KMS-11 (cell line): Measurements from ENCODE around the gene RRAS.
"Not testable (repeated sequence)": the region's sequence is repeated elsewhere in the genome, so short reads cannot be mapped to it uniquely, and the experiment has no call there.

ENCODE experiments used
- H2AFZ ChIP-seq: fragments of 200-600 bp; sonication (generic); 2 replicates; pipeline ENCODE4 v1.6.1; 2016; ENCODE audit warnings: antibody characterized with exemption, mixed run types, low read depth
- H3K27ac ChIP-seq: fragments of 200-600 bp; sonication (generic); 2 replicates; pipeline ENCODE4 v1.6.1; 2016; ENCODE audit warnings: mild to moderate bottlenecking, mixed run types
- H3K27me3 ChIP-seq: fragments of 200-600 bp; sonication (generic); 2 replicates; pipeline ENCODE4 v1.6.1; 2017; ENCODE audit warnings: mild to moderate bottlenecking, low read depth, mixed run types, moderate library complexity; ENCODE audit not compliant: insufficient read depth
- H3K36me3 ChIP-seq: fragments of 200-600 bp; sonication (generic); 2 replicates; pipeline ENCODE4 v1.6.1; 2017; ENCODE audit warnings: mild to moderate bottlenecking, mixed run types; ENCODE audit not compliant: insufficient read depth
- H3K4me1 ChIP-seq: fragments of 200-600 bp; sonication (generic); 2 replicates; pipeline ENCODE4 v1.6.1; 2016; ENCODE audit warnings: mild to moderate bottlenecking, low read depth, mixed run types; ENCODE audit not compliant: poor library complexity, severe bottlenecking
- H3K4me2 ChIP-seq: fragments of 200-600 bp; sonication (generic); 2 replicates; pipeline ENCODE4 v1.7.0; 2016; ENCODE audit warnings: mild to moderate bottlenecking, mixed run types
- H3K4me3 ChIP-seq: fragments of 200-600 bp; sonication (generic); IDR thresholded peaks from 2 replicates; pipeline ENCODE4 v1.6.1; 2017; ENCODE audit warnings: low read depth, low read length, mixed read lengths; ENCODE audit not compliant: insufficient read depth
- H3K79me2 ChIP-seq: fragments of 200-600 bp; sonication (generic); 2 replicates; pipeline ENCODE4 v1.6.1; 2016; ENCODE audit warnings: low read depth, mixed run types; ENCODE audit not compliant: insufficient read depth
- H3K9ac ChIP-seq: fragments of 200-600 bp; sonication (generic); 2 replicates; pipeline ENCODE4 v1.6.1; 2016; ENCODE audit warnings: mild to moderate bottlenecking, mixed run types
- H4K20me1 ChIP-seq: fragments of 200-600 bp; sonication (generic); 2 replicates; pipeline ENCODE4 v1.6.1; 2016; ENCODE audit warnings: mild to moderate bottlenecking, mixed run types; ENCODE audit not compliant: insufficient read depth
- CTCF ChIP-seq: fragments of 200-600 bp; sonication (generic); conservative IDR thresholded peaks from 2 replicates; pipeline ENCODE4 v1.6.1; 2017; ENCODE audit warnings: low read depth, mild to moderate bottlenecking, antibody characterized with exemption, low read length, moderate library complexity, mixed read lengths

RRAS gene

DNA sequence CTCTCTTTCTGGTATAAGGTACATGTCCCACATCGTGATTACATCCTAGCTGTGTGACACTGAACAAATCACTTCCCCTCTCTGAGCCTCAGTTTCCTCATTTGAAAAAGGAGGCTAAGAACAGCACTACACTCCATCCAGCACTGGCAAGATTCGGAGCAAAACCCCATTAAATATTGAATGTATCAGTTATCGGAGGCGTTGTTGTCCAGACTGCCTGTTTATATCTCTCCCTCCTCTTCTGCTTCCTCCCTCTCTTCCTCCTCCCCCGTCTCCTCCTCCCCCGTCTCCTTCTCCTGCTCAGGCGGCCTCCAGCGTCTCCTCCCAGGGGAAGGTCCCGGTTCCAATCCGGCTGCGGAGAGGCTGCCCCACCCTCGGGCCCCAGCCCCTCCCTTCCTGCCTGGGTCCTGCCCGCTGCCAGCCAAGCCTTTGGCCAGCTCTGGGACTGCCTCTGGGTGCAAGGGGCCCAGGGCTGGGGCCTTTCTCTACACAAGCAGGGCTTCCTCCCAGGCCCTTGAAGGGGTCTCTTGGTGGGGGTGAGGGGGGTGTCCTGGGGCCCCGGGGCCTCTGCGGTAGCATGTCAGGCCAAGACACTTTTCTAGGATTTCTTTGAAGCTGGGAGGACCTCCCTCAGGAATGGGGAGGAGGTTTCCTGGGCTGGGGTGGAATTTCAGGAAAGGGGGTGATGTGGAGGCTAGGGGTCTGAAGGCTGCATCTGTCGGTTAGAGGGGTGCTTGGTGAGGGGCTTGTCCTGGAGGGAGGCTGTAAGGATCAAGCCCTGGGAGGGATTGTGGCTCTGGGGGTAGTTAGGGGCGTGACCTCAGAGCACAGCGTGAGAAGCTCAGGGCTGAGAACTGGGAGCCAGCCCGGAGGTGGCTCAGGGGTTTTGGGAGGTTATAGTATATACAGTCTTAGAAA lies 1.9 kb downstream of the RRAS start:
- H3K4me1 ChIP-seq = peaks cover 28% of the 10 kb centered on the region
- H3K4me3 ChIP-seq = no peak overlapping the region
- H3K9ac ChIP-seq = no peak overlapping the region
- H3K27me3 ChIP-seq = peaks cover 14% of the 10 kb centered on the region; the same call in 1 of the 2 replicates
- H3K36me3 ChIP-seq = no peaks in the 10 kb centered on the region
- no peaks in the 10 kb centered on the region for H4K20me1 ChIP-seq
- H3K4me2 ChIP-seq = no peak overlapping the region
- no peak overlapping the region for H2AFZ ChIP-seq
- H3K27ac ChIP-seq = no peak overlapping the region
- H3K79me2 ChIP-seq = peaks cover 9% of the 10 kb centered on the region
- no peak for TF ChIP-seq CTCF

DNA sequence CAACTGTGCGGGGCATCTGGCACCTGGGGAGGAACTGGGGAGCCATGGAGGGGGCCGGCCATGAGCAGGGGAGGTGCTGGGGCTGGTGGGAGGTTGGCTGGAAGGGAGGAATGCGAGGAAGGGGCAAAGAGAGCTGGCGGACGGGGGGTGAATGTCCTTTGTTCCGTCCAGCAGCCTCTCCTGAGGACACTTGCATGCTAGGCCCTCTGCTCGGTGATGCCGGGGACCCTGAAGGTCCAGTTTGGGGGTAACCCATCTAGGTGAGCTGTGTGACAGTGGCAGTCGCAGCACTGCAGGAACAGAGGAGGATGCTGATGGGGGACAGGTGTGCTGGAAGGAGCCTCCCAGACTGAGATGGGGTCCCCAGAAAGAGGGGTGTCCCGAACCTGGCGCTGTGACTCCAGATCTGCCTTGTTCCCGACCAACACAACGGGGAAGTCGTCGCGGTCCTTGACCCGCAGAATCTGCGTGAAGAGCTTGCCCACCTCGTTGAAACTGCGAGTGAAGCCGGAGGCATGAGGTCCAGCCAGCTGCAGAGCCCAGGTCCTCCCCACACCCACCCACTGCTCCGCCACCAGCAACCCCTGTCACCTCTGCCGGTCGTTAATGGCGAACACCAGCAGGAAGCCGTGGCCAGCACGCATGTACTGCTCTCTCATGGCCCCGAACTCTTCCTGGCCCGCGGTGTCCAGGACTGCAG lies 3.6 kb downstream of the RRAS start:
- no peaks in the 10 kb centered on the region for H3K36me3 ChIP-seq
- H3K4me2 ChIP-seq = no peak overlapping the region
- H2AFZ ChIP-seq = no peak overlapping the region
- H3K9ac ChIP-seq = no peak overlapping the region
- no peak for TF ChIP-seq CTCF
- H3K79me2 ChIP-seq = no peaks in the 10 kb centered on the region
- H3K27me3 ChIP-seq = peaks cover 14% of the 10 kb centered on the region; the same call in 1 of the 2 replicates
- H3K4me3 ChIP-seq = no peak overlapping the region
- H3K4me1 ChIP-seq = peaks cover 21% of the 10 kb centered on the region
- no peak overlapping the region for H3K27ac ChIP-seq
- H4K20me1 ChIP-seq = no peaks in the 10 kb centered on the region

GRCh38 chr19:49635530-49636232 lies 4.3 kb downstream of the RRAS start:
- H3K36me3 ChIP-seq = no peaks in the 10 kb centered on the region
- H3K27me3 ChIP-seq = peaks cover 14% of the 10 kb centered on the region; the same call in 1 of the 2 replicates
- no peak overlapping the region for H3K4me3 ChIP-seq
- H3K79me2 ChIP-seq = no peaks in the 10 kb centered on the region
- no peak overlapping the region for H3K4me2 ChIP-seq
- peaks cover 14% of the 10 kb centered on the region for H3K4me1 ChIP-seq
- no peak overlapping the region for H2AFZ ChIP-seq
- H4K20me1 ChIP-seq = no peaks in the 10 kb centered on the region
- no peak overlapping the region for H3K9ac ChIP-seq
- TF ChIP-seq CTCF = no peak
- H3K27ac ChIP-seq = no peak overlapping the region

GRCh38 chr19:49633273-49633672 lies 6.7 kb downstream of the RRAS start:
- not testable (repeated sequence) for H3K4me1 ChIP-seq, H2AFZ ChIP-seq, H3K27ac ChIP-seq, H3K36me3 ChIP-seq, H3K27me3 ChIP-seq, H3K4me2 ChIP-seq, H3K79me2 ChIP-seq, H4K20me1 ChIP-seq, H3K9ac ChIP-seq, H3K4me3 ChIP-seq
